Adipocyte (in vitro differentiated cells): ENCODE data around the gene PLXDC1.

Experiments
- DNase-seq: peaks from one replicate; pipeline ENCODE4 v3.0.0-alpha.2; 2015; ENCODE audit warnings: low read depth
- H3K27me3 ChIP-seq: replicated peaks from 2 replicates; pipeline ENCODE4 v1.7.0; 2013; ENCODE audit warnings: mild to moderate bottlenecking, low read length, moderate library complexity; ENCODE audit not compliant: control insufficient read depth, insufficient read depth
- H3K36me3 ChIP-seq: 2 replicates; pipeline ENCODE4 v1.7.0; 2013; ENCODE audit warnings: low read length, mild to moderate bottlenecking, moderate library complexity; ENCODE audit not compliant: control insufficient read depth, insufficient read depth, severe bottlenecking
- H3K4me1 ChIP-seq: 2 replicates; pipeline ENCODE4 v1.7.0; 2013; ENCODE audit warnings: mild to moderate bottlenecking, low read length, moderate library complexity; ENCODE audit not compliant: control insufficient read depth, insufficient read depth
- H3K4me3 ChIP-seq: 2 replicates; pipeline ENCODE4 v1.7.0; 2013; ENCODE audit warnings: mild to moderate bottlenecking, low read length, moderate library complexity
- H3K9ac ChIP-seq: 2 replicates; pipeline ENCODE4 v1.7.0; 2013; ENCODE audit warnings: mild to moderate bottlenecking, low read length, moderate library complexity
- H3K9me3 ChIP-seq: 2 replicates; pipeline ENCODE4 v1.7.0; 2013; ENCODE audit warnings: mild to moderate bottlenecking, low read length, moderate library complexity; ENCODE audit not compliant: control insufficient read depth

Gene PLXDC1

GRCh38 chr17:39166437-39167335 is 15.2 kb upstream of the PLXDC1 start:
- H3K9me3 ChIP-seq = no peaks in the 10 kb centered on the region
- peaks cover 33% of the 10 kb centered on the region for H3K27me3 ChIP-seq

GRCh38 chr17:39165841-39166349 is 14.5 kb upstream of the PLXDC1 start, which contains the start of gene ARL5C:
TSS of gene ARL5C (minus strand) at chr17:39166161. CDS start at chr17:39165760, 401 bp downstream.
- no peaks in the 10 kb centered on the region for H3K36me3 ChIP-seq
- peaks cover 33% of the 10 kb centered on the region for H3K27me3 ChIP-seq
- H3K9me3 ChIP-seq = no peaks in the 10 kb centered on the region
- peak within 1 kb of the TSS; percentile 71 for H3K4me3 ChIP-seq
- DNase-seq = no peak
- peaks cover 17% of the 10 kb centered on the region for H3K4me1 ChIP-seq
- peak within 1 kb of the TSS; percentile 55 for H3K9ac ChIP-seq

More at GRCh38 chr17:39166437-39167335, 15.2 kb upstream of the PLXDC1 start:
- Histone ChIP-seq H3K9ac (no peak overlapping the region), H3K4me1 (peaks cover 12% of the 10 kb centered on the region), H3K4me3 (no peak overlapping the region), H3K36me3 (no peaks in the 10 kb centered on the region)
- no peak for DNase-seq

GRCh38 chr17:39165178-39165840 is 13.9 kb upstream of the PLXDC1 start:
- peak overlapping the region; percentile 55 for H3K9ac ChIP-seq
- peak overlapping the region; percentile 71 for H3K4me3 ChIP-seq
- H3K4me1 ChIP-seq = peaks cover 17% of the 10 kb centered on the region
- no peaks in the 10 kb centered on the region for H3K36me3 ChIP-seq
- no peaks in the 10 kb centered on the region for H3K9me3 ChIP-seq
- DNase-seq = peak; percentile 31
- H3K27me3 ChIP-seq = peaks cover 33% of the 10 kb centered on the region

- H3K9me3 ChIP-seq = no peaks in the 10 kb centered on the region
- peak overlapping the region; percentile 71 for H3K4me3 ChIP-seq
- H3K27me3 ChIP-seq = peaks cover 29% of the 10 kb centered on the region
- DNase-seq = peak; percentile 92
- peaks cover 17% of the 10 kb centered on the region for H3K4me1 ChIP-seq
- H3K9ac ChIP-seq = peak overlapping the region; percentile 55
- H3K36me3 ChIP-seq = no peaks in the 10 kb centered on the region
Measured at GRCh38 chr17:39164675-39165143, 13.3 kb upstream of the PLXDC1 start.

GRCh38 chr17:39161962-39162361 is 10.5 kb upstream of the PLXDC1 start:
- H3K4me3 ChIP-seq = no peak overlapping the region

GRCh38 chr17:39158623-39159022 is 7.2 kb upstream of the PLXDC1 start:
- H3K36me3 ChIP-seq = no peaks in the 10 kb centered on the region
- peaks cover 5% of the 10 kb centered on the region for H3K27me3 ChIP-seq
- H3K4me3 ChIP-seq = no peak overlapping the region
- no peak for DNase-seq
- peaks cover 5% of the 10 kb centered on the region for H3K4me1 ChIP-seq
- H3K9me3 ChIP-seq = no peaks in the 10 kb centered on the region
- H3K9ac ChIP-seq = no peak overlapping the region

More at GRCh38 chr17:39161962-39162361, 10.5 kb upstream of the PLXDC1 start:
- H3K36me3 ChIP-seq = no peaks in the 10 kb centered on the region
- no peaks in the 10 kb centered on the region for H3K9me3 ChIP-seq
- DNase-seq = no peak
- H3K9ac ChIP-seq = no peak overlapping the region
- H3K4me1 ChIP-seq = peaks cover 17% of the 10 kb centered on the region
- peaks cover 22% of the 10 kb centered on the region for H3K27me3 ChIP-seq

- no peaks in the 10 kb centered on the region for H3K36me3 ChIP-seq
- H3K9me3 ChIP-seq = no peaks in the 10 kb centered on the region
- no peak overlapping the region for H3K9ac ChIP-seq
- H3K4me1 ChIP-seq = peaks cover 18% of the 10 kb centered on the region
- peaks cover 5% of the 10 kb centered on the region for H3K27me3 ChIP-seq
- no peak for DNase-seq
- H3K4me3 ChIP-seq = no peak overlapping the region
Measured at GRCh38 chr17:39156491-39156890, 5.1 kb upstream of the PLXDC1 start.

- H3K27me3 ChIP-seq = peaks cover 5% of the 10 kb centered on the region
- no peaks in the 10 kb centered on the region for H3K9me3 ChIP-seq
- peaks cover 13% of the 10 kb centered on the region for H3K4me1 ChIP-seq
- no peak for DNase-seq
- no peak overlapping the region for H3K9ac ChIP-seq
- H3K4me3 ChIP-seq = no peak overlapping the region
- no peaks in the 10 kb centered on the region for H3K36me3 ChIP-seq
Measured at GRCh38 chr17:39155654-39156053, 4.2 kb upstream of the PLXDC1 start.

GRCh38 chr17:39153599-39154051 is 2.2 kb upstream of the PLXDC1 start:
- Histone ChIP-seq H3K4me1 (peaks cover 13% of the 10 kb centered on the region), H3K9me3 (no peaks in the 10 kb centered on the region), H3K9ac (peak overlapping the region; percentile 88), H3K4me3 (peak overlapping the region; percentile 94), H3K36me3 (no peaks in the 10 kb centered on the region), H3K27me3 (peaks cover 5% of the 10 kb centered on the region)
- DNase-seq = peak; percentile 90

- H3K36me3 ChIP-seq = no peaks in the 10 kb centered on the region
- peak overlapping the region; percentile 71 for H3K9ac ChIP-seq
- H3K4me1 ChIP-seq = peaks cover 13% of the 10 kb centered on the region
- no peak for DNase-seq
- H3K27me3 ChIP-seq = peaks cover 5% of the 10 kb centered on the region
- peak overlapping the region; percentile 94 for H3K4me3 ChIP-seq
- H3K9me3 ChIP-seq = no peaks in the 10 kb centered on the region
Measured at GRCh38 chr17:39151943-39152818, 744 bp upstream of the PLXDC1 start.
